Cardiac fibroblast (primary cell): ENCODE results near the gene CYTH3.

Experiments
- DNase-seq, 2 donors: peaks; one replicate each; pipeline versions ENCODE4 v3.0.0 to v3.0.0-alpha.2; 2010; ENCODE audit warnings: low read depth in 2 of 2
- H3K4me3 ChIP-seq, 2 donors: replicated peaks in 1 of 2; 1 replicate in 1 of 2; 2 replicates in 1 of 2; pipeline ENCODE4 v1.5.1; 2011; ENCODE audit warnings: low read depth in 2 of 2, low read length in 2 of 2, mild to moderate bottlenecking in 2 of 2, moderate library complexity in 1 of 2
- CTCF ChIP-seq: IDR thresholded peaks from one replicate; pipeline ENCODE4 v1.5.1; 2011; ENCODE audit warnings: low read depth, mild to moderate bottlenecking, low read length, inconsistent platforms

Gene CYTH3

GRCh38 chr7:6273917-6274630 lies 1.6 kb upstream of the CYTH3 start:
- DNase-seq = no peak
- H3K4me3 ChIP-seq = no peak overlapping the region
- TF ChIP-seq CTCF = no peak

GRCh38 chr7:6273380-6273837 lies 985 bp upstream of the CYTH3 start:
- no peak for DNase-seq
- H3K4me3 ChIP-seq = no peak overlapping the region
- TF ChIP-seq CTCF = no peak

GRCh38 chr7:6271694-6272440 lies 557 bp downstream of the CYTH3 start:
- no peak for DNase-seq
- no peak for TF ChIP-seq CTCF

GRCh38 chr7:6271060-6271658 lies 1.3 kb downstream of the CYTH3 start:
- peak overlapping the region; percentile 94 to 98 for H3K4me3 ChIP-seq
- peak; percentile 65 to 69 for DNase-seq
- peak; percentile 65 for TF ChIP-seq CTCF

More at GRCh38 chr7:6271694-6272440, 557 bp downstream of the CYTH3 start:
- H3K4me3 ChIP-seq = peak overlapping the region; percentile 94 to 98

- no peak for DNase-seq
- TF ChIP-seq CTCF = no peak
- no peak overlapping the region for H3K4me3 ChIP-seq
These were observed 2.9 kb downstream of the CYTH3 start for GRCh38 chr7:6269527-6269926.

- TF ChIP-seq CTCF = no peak
- H3K4me3 ChIP-seq = no peak overlapping the region
- no peak for DNase-seq
These were observed 3.5 kb downstream of the CYTH3 start for GRCh38 chr7:6268907-6269306.
